ENCODE data around the gene ZNF564.

ZNF564 gene

GRCh38 chr19:12544401-12544876 lies 6.8 kb downstream of the ZNF564 start:
- no peak overlapping the region for H3K4me3 ChIP-seq (ENCODE audit: low read depth, low read length)
- TF ChIP-seq CTCF (IDR thresholded peaks at IDR 0.05; ENCODE audit: low read depth, low read length) = no peak

GRCh38 chr19:12543855-12544254 lies 7.4 kb downstream of the ZNF564 start:
- no peak for TF ChIP-seq CTCF (IDR thresholded peaks at IDR 0.05; ENCODE audit: low read depth, low read length)
- H3K4me3 ChIP-seq (ENCODE audit: low read depth, low read length) = no peak overlapping the region

GRCh38 chr19:12527034-12527836 lies 24.0 kb downstream of the ZNF564 start:
- H3K4me3 ChIP-seq (ENCODE audit: low read depth, low read length) = no peak overlapping the region
- TF ChIP-seq CTCF (IDR thresholded peaks at IDR 0.05; ENCODE audit: low read depth, low read length) = no peak

GRCh38 chr19:12526542-12526941 lies 24.7 kb downstream of the ZNF564 start:
- no peak for TF ChIP-seq CTCF (IDR thresholded peaks at IDR 0.05; ENCODE audit: low read depth, low read length)
- H3K4me3 ChIP-seq (ENCODE audit: low read depth, low read length) = no peak overlapping the region

- TF ChIP-seq CTCF (IDR thresholded peaks at IDR 0.05; ENCODE audit: low read depth, low read length) = no peak
- H3K4me3 ChIP-seq (ENCODE audit: low read depth, low read length) = no peak overlapping the region
Observed at GRCh38 chr19:12521996-12522395, 29.3 kb downstream of the ZNF564 start.

- TF ChIP-seq CTCF (IDR thresholded peaks at IDR 0.05; ENCODE audit: low read depth, low read length) = no peak
- H3K4me3 ChIP-seq (ENCODE audit: low read depth, low read length) = no peak overlapping the region
Observed at GRCh38 chr19:12513531-12514061, 37.7 kb downstream of the ZNF564 start.

- TF ChIP-seq CTCF (IDR thresholded peaks at IDR 0.05; ENCODE audit: low read depth, low read length) = no peak
- no peak overlapping the region for H3K4me3 ChIP-seq (ENCODE audit: low read depth, low read length)
Observed at GRCh38 chr19:12497032-12497431, 54.2 kb downstream of the ZNF564 start.

Data from WI38 (cell line).